HepG2 (cell line): ENCODE measurements around the gene RHOC. TPM values are rescaled to one million over a fixed set of nuclear protein-coding genes. Genes with fewer than 3 reads are reported as not detected.

ENCODE experiments used
- ARNTL ChIP-seq: sonication (generic); formaldehyde crosslinking; IDR thresholded peaks from 2 replicates; pipeline ENCODE4 v1.4.0; 2020; ENCODE audit warnings: mild to moderate bottlenecking, missing genetic modification reagents
- ASH2L ChIP-seq: fragments of 300-600, 200-600 bp; sonication (generic); IDR thresholded peaks from 2 replicates; pipeline ENCODE4 v1.7.0; 2017; ENCODE audit warnings: low read depth, mild to moderate bottlenecking, moderate library complexity, mixed read lengths, low read length; ENCODE audit not compliant: insufficient read length
- BORCS8-MEF2B ChIP-seq: sonication (generic); formaldehyde crosslinking; IDR thresholded peaks from 2 replicates; pipeline ENCODE4 v1.8.0; 2022; ENCODE audit warnings: mild to moderate bottlenecking, missing genetic modification reagents
- CBX5 ChIP-seq: sonication (generic); formaldehyde crosslinking; IDR thresholded peaks from 2 replicates; pipeline ENCODE4 v1.4.0; 2020; ENCODE audit warnings: missing genetic modification reagents, borderline replicate concordance
- EEA1 ChIP-seq: sonication (generic); formaldehyde crosslinking; IDR thresholded peaks from 2 replicates; pipeline ENCODE4 v1.5.1; 2020; ENCODE audit warnings: mild to moderate bottlenecking, missing genetic modification reagents, borderline replicate concordance
- EZH2 ChIP-seq: conservative IDR thresholded peaks from 2 replicates; pipeline ENCODE4 v1.6.1; 2012; ENCODE audit warnings: mild to moderate bottlenecking, low read depth, low read length, moderate library complexity
- HNRNPH1 ChIP-seq: fragments of 200-400 bp; formaldehyde crosslinking; optimal IDR thresholded peaks from 2 replicates; pipeline ENCODE3; 2017; ENCODE audit warnings: mild to moderate bottlenecking, low read depth, low read length
- MAFF ChIP-seq: IDR thresholded peaks from 2 replicates; pipeline ENCODE4 v1.6.1; 2011; ENCODE audit warnings: low read depth, low read length, improper control_type of control experiment
- MIXL1 ChIP-seq: IDR thresholded peaks from 2 replicates; pipeline ENCODE4 v1.6.1; 2016
- RBM22 ChIP-seq: fragments of 200-400 bp; formaldehyde crosslinking; optimal IDR thresholded peaks from 2 replicates; pipeline ENCODE3; 2017; ENCODE audit warnings: mild to moderate bottlenecking, low read length, moderate library complexity
- SOX13 ChIP-seq, 3 experiments: fragments of 450-650 bp in 1 of 3; sonication (generic) in 1 of 3; formaldehyde crosslinking in 1 of 3; IDR thresholded peaks in 2 of 3; conservative IDR thresholded peaks in 1 of 3; 2 replicates each; pipeline versions ENCODE4 v1.5.0 to v1.6.1; 2016 to 2020; ENCODE audit warnings: antibody characterized with exemption in 1 of 3, mild to moderate bottlenecking in 1 of 3, missing compliant biosample characterization in 1 of 3, missing genetic modification reagents in 1 of 3, moderate library complexity in 1 of 3
- SP1 ChIP-seq, 2 experiments: fragments of 450-650 bp in 1 of 2; sonication (generic) in 1 of 2; formaldehyde crosslinking in 1 of 2; IDR thresholded peaks; 2 replicates each; pipeline versions ENCODE4 v1.4.0 to v1.6.1; 2016 to 2020; ENCODE audit warnings: missing genetic modification reagents in 1 of 2
- TEF ChIP-seq: sonication (generic); formaldehyde crosslinking; IDR thresholded peaks from 2 replicates; pipeline ENCODE4 v1.5.0; 2020; ENCODE audit warnings: missing genetic modification reagents
- TGIF2 ChIP-seq: IDR thresholded peaks from 2 replicates; pipeline ENCODE4 v1.6.1; 2016; ENCODE audit warnings: control low read depth, missing compliant biosample characterization
- ZNF136 ChIP-seq: sonication (generic); formaldehyde crosslinking; IDR thresholded peaks from 2 replicates; pipeline ENCODE4 v1.8.1; 2022; ENCODE audit warnings: low read depth, mild to moderate bottlenecking, moderate library complexity, missing genetic modification reagents
- ZNF205 ChIP-seq: IDR thresholded peaks from 2 replicates; pipeline ENCODE4 v1.6.1; 2018; ENCODE audit warnings: missing biosample characterization, missing genetic modification reagents
- ZNF256 ChIP-seq: sonication (generic); formaldehyde crosslinking; conservative IDR thresholded peaks from 2 replicates; pipeline ENCODE4 v1.4.0; 2020; ENCODE audit warnings: missing genetic modification reagents
- ZNF30 ChIP-seq: sonication (generic); formaldehyde crosslinking; IDR thresholded peaks from 2 replicates; pipeline ENCODE4 v1.5.0; 2020; ENCODE audit warnings: mild to moderate bottlenecking, missing genetic modification reagents
- ZNF720 ChIP-seq: sonication (generic); formaldehyde crosslinking; IDR thresholded peaks from 2 replicates; pipeline ENCODE4 v1.4.0; 2020; ENCODE audit warnings: missing genetic modification reagents
- ZNF788 ChIP-seq: sonication (generic); formaldehyde crosslinking; IDR thresholded peaks from 2 replicates; pipeline ENCODE4 v1.5.0; 2020; ENCODE audit warnings: mild to moderate bottlenecking, missing genetic modification reagents, borderline replicate concordance
- ZZZ3 ChIP-seq: sonication (generic); formaldehyde crosslinking; IDR thresholded peaks from 2 replicates; pipeline ENCODE4 v1.4.0; 2020; ENCODE audit warnings: missing genetic modification reagents, mild to moderate bottlenecking, borderline replicate concordance
- polyA plus RNA-seq, 8 experiments: library from polyadenylated mRNA; depleted of rRNA in 3 of 8; stranded (reverse) in 7 of 8; unstranded in 1 of 8; fragments of >200 nt; fragmentation: Illumina TruSeq in 4 of 8; extraction: Trizol in 4 of 8; gene quantifications; 2 replicates each; pipeline versions ENCODE4 v1.2.1 to v1.2.3, GENCODE V29; 2011 to 2016; ENCODE audit warnings: low read depth in 4 of 8, missing spikeins in 1 of 8, mixed read lengths in 1 of 8; ENCODE audit not compliant: insufficient read depth in 1 of 8
- total RNA-seq, 5 experiments: library from RNA; depleted of rRNA; stranded (reverse); fragments of >200 nt; fragmentation: Illumina TruSeq; extraction: Trizol; gene quantifications; 2 replicates each; pipeline ENCODE4 v1.2.3, GENCODE V29; 2016; ENCODE audit warnings: low read depth in 1 of 5
- TF ChIP-seq, protein P1 (sequence below): sonication (generic); formaldehyde crosslinking; IDR thresholded peaks from 2 replicates; pipeline ENCODE4 v1.5.1; 2020; ENCODE audit warnings: missing genetic modification reagents, mild to moderate bottlenecking, borderline replicate concordance
- TF ChIP-seq, protein P2 (sequence below): sonication (generic); formaldehyde crosslinking; IDR thresholded peaks from 2 replicates; pipeline ENCODE4 v1.8.1; 2023; ENCODE audit warnings: mild to moderate bottlenecking, missing genetic modification reagents
- TF ChIP-seq, protein P3 (sequence below): sonication (generic); formaldehyde crosslinking; IDR thresholded peaks from 2 replicates; pipeline ENCODE4 v1.5.1; 2020; ENCODE audit warnings: missing genetic modification reagents, mild to moderate bottlenecking, borderline replicate concordance
- TF ChIP-seq, protein P4 (sequence below): sonication (generic); formaldehyde crosslinking; IDR thresholded peaks from 2 replicates; pipeline ENCODE4 v1.4.0; 2020; ENCODE audit warnings: missing genetic modification reagents, borderline replicate concordance

The RHOC gene
- total and polyA plus RNA-seq, 2 of the 13 experiments (the other 11 are each of a cell fraction or from before 2014, with no cell fraction given): 64.3 to 182 TPM

DNA sequence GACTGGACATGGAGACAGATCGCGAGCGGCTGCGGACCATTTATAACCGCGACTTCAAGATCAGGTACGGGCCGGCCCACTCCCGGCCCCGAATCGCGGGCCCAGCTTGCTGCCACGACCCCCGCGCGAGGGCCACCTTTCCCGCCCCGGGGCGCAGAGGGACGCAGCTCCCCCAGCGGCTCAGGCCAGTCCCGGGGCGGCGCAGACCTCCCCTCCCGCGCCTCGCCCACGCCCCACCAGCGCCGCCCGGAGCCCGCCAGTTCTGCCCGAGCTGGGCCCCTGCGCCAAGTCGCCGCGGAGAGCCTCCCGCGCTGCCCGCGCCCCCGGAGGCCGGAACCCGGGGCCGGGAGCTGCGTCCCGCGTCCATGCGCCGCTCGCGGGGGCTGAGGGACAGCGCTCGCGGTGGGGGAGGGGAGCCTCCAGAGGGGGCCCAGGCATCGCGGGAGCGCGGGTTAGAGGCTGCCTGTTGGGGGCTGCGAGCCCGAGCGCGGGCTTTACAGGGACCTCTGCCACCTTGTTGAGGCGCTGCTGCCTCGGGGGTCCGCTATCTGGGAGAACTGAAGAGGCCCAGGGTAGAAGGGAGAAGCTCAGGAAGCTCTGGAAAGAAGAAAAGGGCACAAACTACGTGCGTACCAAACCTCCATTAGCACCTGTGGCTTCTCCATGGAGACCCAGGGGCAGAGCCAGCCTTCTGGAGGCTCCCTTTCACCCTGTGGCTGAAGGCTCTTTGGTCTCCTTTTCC, 31.8 kb downstream of the RHOC start (continued):
- TF ChIP-seq ZNF205 (CRISPR knock-in tag) (no peak), ZNF136 (CRISPR knock-in tag) (no peak), ASH2L (peak; percentile 66), RBM22 (no peak), SP1 (IDR thresholded peaks at IDR 0.05) (no peak), SP1 (CRISPR knock-in tag; IDR thresholded peaks at IDR 0.05) (no peak), ZNF788 (CRISPR knock-in tag) (no peak), ZNF720 (CRISPR knock-in tag) (no peak), EZH2 (no peak), TEF (CRISPR knock-in tag) (no peak), EEA1 (CRISPR knock-in tag) (peak; percentile 74; the same call in 1 of the 2 replicates), MAFF (no peak), ZZZ3 (no peak), ZNF30 (CRISPR knock-in tag) (no peak), MIXL1 (CRISPR knock-in tag) (no peak), BORCS8-MEF2B (CRISPR knock-in tag) (0 out of 2 replicates have a peak, but pooled peaks have one; percentile 3), ZNF256 (CRISPR knock-in tag) (no peak), SOX13 (IDR thresholded peaks at IDR 0.05) (no peak), SOX13 (CRISPR knock-in tag; conservative IDR thresholded peaks at IDR 0.05 in 1 of 2, IDR thresholded peaks at IDR 0.05 in 1 of 2) (no peak), HNRNPH1 (no peak), TGIF2 (CRISPR knock-in tag) (no peak), CBX5 (CRISPR knock-in tag) (no peak), ARNTL (CRISPR knock-in tag) (no peak)
- TF ChIP-seq, protein P1, sequence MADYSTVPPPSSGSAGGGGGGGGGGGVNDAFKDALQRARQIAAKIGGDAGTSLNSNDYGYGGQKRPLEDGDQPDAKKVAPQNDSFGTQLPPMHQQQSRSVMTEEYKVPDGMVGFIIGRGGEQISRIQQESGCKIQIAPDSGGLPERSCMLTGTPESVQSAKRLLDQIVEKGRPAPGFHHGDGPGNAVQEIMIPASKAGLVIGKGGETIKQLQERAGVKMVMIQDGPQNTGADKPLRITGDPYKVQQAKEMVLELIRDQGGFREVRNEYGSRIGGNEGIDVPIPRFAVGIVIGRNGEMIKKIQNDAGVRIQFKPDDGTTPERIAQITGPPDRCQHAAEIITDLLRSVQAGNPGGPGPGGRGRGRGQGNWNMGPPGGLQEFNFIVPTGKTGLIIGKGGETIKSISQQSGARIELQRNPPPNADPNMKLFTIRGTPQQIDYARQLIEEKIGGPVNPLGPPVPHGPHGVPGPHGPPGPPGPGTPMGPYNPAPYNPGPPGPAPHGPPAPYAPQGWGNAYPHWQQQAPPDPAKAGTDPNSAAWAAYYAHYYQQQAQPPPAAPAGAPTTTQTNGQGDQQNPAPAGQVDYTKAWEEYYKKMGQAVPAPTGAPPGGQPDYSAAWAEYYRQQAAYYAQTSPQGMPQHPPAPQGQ (CRISPR knock-in tag): no peak
- TF ChIP-seq, protein P2, sequence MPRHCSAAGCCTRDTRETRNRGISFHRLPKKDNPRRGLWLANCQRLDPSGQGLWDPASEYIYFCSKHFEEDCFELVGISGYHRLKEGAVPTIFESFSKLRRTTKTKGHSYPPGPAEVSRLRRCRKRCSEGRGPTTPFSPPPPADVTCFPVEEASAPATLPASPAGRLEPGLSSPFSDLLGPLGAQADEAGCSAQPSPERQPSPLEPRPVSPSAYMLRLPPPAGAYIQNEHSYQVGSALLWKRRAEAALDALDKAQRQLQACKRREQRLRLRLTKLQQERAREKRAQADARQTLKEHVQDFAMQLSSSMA (CRISPR knock-in tag): no peak
- TF ChIP-seq, protein P3, sequence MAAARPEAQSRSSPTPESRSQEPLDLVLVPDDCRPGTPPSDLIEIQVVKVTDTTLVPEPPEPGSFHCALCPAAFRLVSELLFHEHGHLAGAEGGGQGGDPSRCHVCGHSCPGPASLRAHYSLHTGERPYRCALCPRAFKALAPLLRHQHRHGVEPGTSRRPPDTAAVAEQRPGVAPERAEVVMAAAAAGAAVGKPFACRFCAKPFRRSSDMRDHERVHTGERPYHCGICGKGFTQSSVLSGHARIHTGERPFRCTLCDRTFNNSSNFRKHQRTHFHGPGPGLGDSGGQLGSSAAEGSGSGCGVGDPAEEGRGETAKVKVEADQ (CRISPR knock-in tag): no peak
- TF ChIP-seq, protein P4, sequence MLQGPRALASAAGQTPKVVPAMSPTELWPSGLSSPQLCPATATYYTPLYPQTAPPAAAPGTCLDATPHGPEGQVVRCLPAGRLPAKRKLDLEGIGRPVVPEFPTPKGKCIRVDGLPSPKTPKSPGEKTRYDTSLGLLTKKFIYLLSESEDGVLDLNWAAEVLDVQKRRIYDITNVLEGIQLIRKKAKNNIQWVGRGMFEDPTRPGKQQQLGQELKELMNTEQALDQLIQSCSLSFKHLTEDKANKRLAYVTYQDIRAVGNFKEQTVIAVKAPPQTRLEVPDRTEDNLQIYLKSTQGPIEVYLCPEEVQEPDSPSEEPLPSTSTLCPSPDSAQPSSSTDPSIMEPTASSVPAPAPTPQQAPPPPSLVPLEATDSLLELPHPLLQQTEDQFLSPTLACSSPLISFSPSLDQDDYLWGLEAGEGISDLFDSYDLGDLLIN: no peak
